Loucy (cell line): Measurements from ENCODE around the gene DNAJC2.

Source experiments
- H2AFZ ChIP-seq: fragments of 200-600 bp; sonication (generic); 2 replicates; pipeline ENCODE4 v1.6.0; 2016; ENCODE audit warnings: antibody characterized with exemption, mild to moderate bottlenecking, low read length, moderate library complexity
- H3F3A ChIP-seq: fragments of 200-600 bp; 2 replicates; pipeline ENCODE4 v1.6.0; 2016; ENCODE audit warnings: antibody characterized with exemption, low read depth, mild to moderate bottlenecking
- H3K27me3 ChIP-seq: fragments of 200-600 bp; sonication (generic); 2 replicates; pipeline ENCODE4 v1.6.1; 2014; ENCODE audit warnings: low read length, mild to moderate bottlenecking; ENCODE audit not compliant: insufficient read depth, poor library complexity, severe bottlenecking
- H3K36me3 ChIP-seq: fragments of 200-600 bp; sonication (generic); 2 replicates; pipeline ENCODE4 v1.6.1; 2016; ENCODE audit warnings: low read length; ENCODE audit not compliant: insufficient read depth
- H3K4me1 ChIP-seq: fragments of 200-600 bp; sonication (generic); 2 replicates; pipeline ENCODE4 v1.5.1; 2014; ENCODE audit warnings: low read length, mild to moderate bottlenecking; ENCODE audit not compliant: insufficient read depth, poor library complexity, severe bottlenecking
- H3K4me2 ChIP-seq: fragments of 200-600 bp; sonication (generic); 2 replicates; pipeline ENCODE4 v1.6.0; 2014; ENCODE audit warnings: antibody characterized with exemption, low read length, low read depth, mild to moderate bottlenecking; ENCODE audit not compliant: poor library complexity, severe bottlenecking
- H3K4me3 ChIP-seq: fragments of 200-600 bp; sonication (generic); 2 replicates; pipeline ENCODE4 v1.5.1; 2014; ENCODE audit warnings: low read length, mild to moderate bottlenecking, mixed read lengths; ENCODE audit not compliant: poor library complexity, severe bottlenecking
- H3K79me2 ChIP-seq: fragments of 200-600 bp; sonication (generic); 2 replicates; pipeline ENCODE4 v1.6.1; 2014; ENCODE audit warnings: low read length; ENCODE audit not compliant: insufficient read depth
- H3K9ac ChIP-seq: fragments of 200-600 bp; sonication (generic); 2 replicates; pipeline ENCODE4 v1.6.0; 2014; ENCODE audit warnings: mild to moderate bottlenecking, low read depth, low read length, moderate library complexity; ENCODE audit not compliant: poor library complexity, severe bottlenecking
- H3K9me2 ChIP-seq: fragments of 200-600 bp; sonication (generic); replicated peaks from 2 replicates; pipeline ENCODE4 v1.6.1; 2016; ENCODE audit warnings: low read depth, low read length, mixed read lengths
- H3K9me3 ChIP-seq: fragments of 200-600 bp; sonication (generic); 2 replicates; pipeline ENCODE4 v1.6.1; 2014; ENCODE audit warnings: mild to moderate bottlenecking, antibody characterized with exemption, low read length, low read depth; ENCODE audit not compliant: insufficient read depth
- H4K20me1 ChIP-seq: fragments of 200-600 bp; sonication (generic); 2 replicates; pipeline ENCODE4 v1.6.0; 2014; ENCODE audit warnings: antibody characterized with exemption, low read length, mild to moderate bottlenecking; ENCODE audit not compliant: insufficient read depth, poor library complexity, severe bottlenecking
- EZH2phosphoT487 ChIP-seq: fragments of 200-600 bp; IDR thresholded peaks from 2 replicates; pipeline ENCODE4 v1.6.1; 2018; ENCODE audit warnings: antibody characterized with exemption, mild to moderate bottlenecking, moderate library complexity, borderline replicate concordance
- TF ChIP-seq, protein P1 (sequence below): fragments of 200-600 bp; sonication (generic); conservative IDR thresholded peaks from 2 replicates; pipeline ENCODE4 v1.5.1; 2014; ENCODE audit warnings: mild to moderate bottlenecking, antibody characterized with exemption, low read length

DNAJC2 gene

DNA sequence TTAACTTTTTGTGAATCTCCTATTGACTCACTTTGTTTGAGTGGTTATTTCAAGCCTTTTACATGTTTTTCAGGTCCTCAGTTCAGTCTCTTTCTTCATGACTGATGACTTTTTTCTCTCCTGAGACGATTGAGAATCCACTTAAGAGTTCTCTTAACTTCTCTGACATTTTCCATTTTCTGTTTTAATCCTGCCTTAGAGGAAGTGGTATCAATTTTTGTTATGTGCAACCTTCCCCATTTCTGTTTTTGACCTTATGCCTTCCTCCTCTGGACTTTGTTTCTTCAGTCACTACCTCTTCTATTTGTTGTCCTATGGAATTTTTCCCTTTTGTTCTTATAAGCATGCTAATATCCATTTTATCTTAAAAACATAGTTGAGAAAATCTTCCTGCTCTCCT, 5.2 kb upstream of the DNAJC2 start:
- peaks cover 40% of the 10 kb centered on the region for H4K20me1 ChIP-seq

GRCh38 chr7:103348959-103349358, 4.4 kb upstream of the DNAJC2 start:
- Histone ChIP-seq H3K9ac (peak overlapping the region; percentile 85), H3K9me2 (no peaks in the 10 kb centered on the region), H3K4me1 (peaks cover 48% of the 10 kb centered on the region)

More for the DNA sequence above, 5.2 kb upstream of the DNAJC2 start:
- Histone ChIP-seq H3K4me3 (peak overlapping the region; percentile 95), H3K27me3 (no peaks in the 10 kb centered on the region), H3F3A (no peaks in the 10 kb centered on the region), H3K9me2 (no peaks in the 10 kb centered on the region), H3K79me2 (peaks cover 66% of the 10 kb centered on the region), H3K9me3 (no peaks in the 10 kb centered on the region), H3K4me1 (peaks cover 48% of the 10 kb centered on the region), H3K4me2 (peak overlapping the region; percentile 87), H3K36me3 (peaks cover 7% of the 10 kb centered on the region; the same call in 1 of the 2 replicates), H3K9ac (peak overlapping the region; percentile 56), H2AFZ (no peak overlapping the region)
- TF ChIP-seq EZH2phosphoT487: no peak
- TF ChIP-seq, protein P1, sequence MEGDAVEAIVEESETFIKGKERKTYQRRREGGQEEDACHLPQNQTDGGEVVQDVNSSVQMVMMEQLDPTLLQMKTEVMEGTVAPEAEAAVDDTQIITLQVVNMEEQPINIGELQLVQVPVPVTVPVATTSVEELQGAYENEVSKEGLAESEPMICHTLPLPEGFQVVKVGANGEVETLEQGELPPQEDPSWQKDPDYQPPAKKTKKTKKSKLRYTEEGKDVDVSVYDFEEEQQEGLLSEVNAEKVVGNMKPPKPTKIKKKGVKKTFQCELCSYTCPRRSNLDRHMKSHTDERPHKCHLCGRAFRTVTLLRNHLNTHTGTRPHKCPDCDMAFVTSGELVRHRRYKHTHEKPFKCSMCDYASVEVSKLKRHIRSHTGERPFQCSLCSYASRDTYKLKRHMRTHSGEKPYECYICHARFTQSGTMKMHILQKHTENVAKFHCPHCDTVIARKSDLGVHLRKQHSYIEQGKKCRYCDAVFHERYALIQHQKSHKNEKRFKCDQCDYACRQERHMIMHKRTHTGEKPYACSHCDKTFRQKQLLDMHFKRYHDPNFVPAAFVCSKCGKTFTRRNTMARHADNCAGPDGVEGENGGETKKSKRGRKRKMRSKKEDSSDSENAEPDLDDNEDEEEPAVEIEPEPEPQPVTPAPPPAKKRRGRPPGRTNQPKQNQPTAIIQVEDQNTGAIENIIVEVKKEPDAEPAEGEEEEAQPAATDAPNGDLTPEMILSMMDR: no peak

GRCh38 chr7:103348452-103348851, 3.9 kb upstream of the DNAJC2 start:
- Histone ChIP-seq H3F3A (no peaks in the 10 kb centered on the region), H3K4me3 (peak overlapping the region; percentile 95), H2AFZ (no peak overlapping the region), H3K27me3 (no peaks in the 10 kb centered on the region), H4K20me1 (peaks cover 41% of the 10 kb centered on the region), H3K79me2 (peaks cover 77% of the 10 kb centered on the region), H3K9me2 (no peaks in the 10 kb centered on the region), H3K36me3 (peaks cover 3% of the 10 kb centered on the region; the same call in 1 of the 2 replicates), H3K9ac (peak overlapping the region; percentile 85), H3K9me3 (no peaks in the 10 kb centered on the region), H3K4me1 (peaks cover 52% of the 10 kb centered on the region), H3K4me2 (peak overlapping the region; percentile 87)
- no peak for TF ChIP-seq EZH2phosphoT487
- TF ChIP-seq, protein P1: no peak

More at GRCh38 chr7:103348959-103349358, 4.4 kb upstream of the DNAJC2 start:
- TF ChIP-seq, protein P1: no peak
- TF ChIP-seq EZH2phosphoT487: no peak
- peaks cover 36% of the 10 kb centered on the region for H4K20me1 ChIP-seq
- H3K27me3 ChIP-seq: no peaks in the 10 kb centered on the region
- no peaks in the 10 kb centered on the region for H3K9me3 ChIP-seq
- H2AFZ ChIP-seq: no peak overlapping the region
- H3K79me2 ChIP-seq: peaks cover 73% of the 10 kb centered on the region
- peaks cover 3% of the 10 kb centered on the region; the same call in 1 of the 2 replicates for H3K36me3 ChIP-seq
- peak overlapping the region; percentile 95 for H3K4me3 ChIP-seq
- H3K4me2 ChIP-seq: peak overlapping the region; percentile 87
- no peaks in the 10 kb centered on the region for H3F3A ChIP-seq
